A549 (cell line): ENCODE measurements around the gene CTNNA1. TPM values are rescaled to one million over a fixed set of nuclear protein-coding genes. Genes with fewer than 3 reads are reported as not detected.

Experiments
- ATAC-seq, 2 experiments: fragments of 200-7000 bp in 1 of 2; fragments of >200 bp in 1 of 2; cut with Nextera tagmentation in 1 of 2; cut with Tn5 transposase in 1 of 2; 3 replicates each; pipeline versions ENCODE4 v1.8.0 to v1.9.1; 2018 to 2020; ENCODE audit warnings: mild to moderate bottlenecking in 1 of 2, moderate library complexity in 1 of 2
- CTCF ChIA-PET: fragments of 300-600 bp; sonication (Branson Sonifier 250); formaldehyde crosslinking; extraction: SDS; loops from one replicate; lab custom pipeline; 2021; ENCODE audit warnings: antibody characterized with exemption, inconsistent platforms; lab: Yijun Ruan, JAX
- POLR2A ChIA-PET: fragments of 350-600 bp; formaldehyde crosslinking; extraction: SDS; loops from one replicate; lab custom pipeline; 2021; ENCODE audit warnings: antibody characterized with exemption, inconsistent platforms; lab: Yijun Ruan, JAX
- DNase-seq, 2 experiments: peaks; one replicate each; pipeline versions ENCODE4 v3.0.0 to v3.0.0-alpha.2; 2011 to 2016; ENCODE audit warnings: low read depth in 1 of 2, low spot score in 1 of 2
- FAIRE-seq: peaks from 2 replicates; lab custom pipeline; 2011; peaks lifted over from hg19 to GRCh38; lab: Jason Lieb, UNC
- H3K27ac ChIP-seq, 2 experiments: fragments of >200 bp; sonication (Bioruptor Twin); formaldehyde crosslinking; 3 replicates each; pipeline ENCODE4 v1.5.1; 2016 to 2017
- H3K4me1 ChIP-seq: fragments of >200 bp; sonication (Bioruptor Twin); formaldehyde crosslinking; 3 replicates; pipeline ENCODE4 v1.6.1; 2016
- H3K4me2 ChIP-seq: fragments of >200 bp; sonication (Bioruptor Twin); formaldehyde crosslinking; 3 replicates; pipeline ENCODE4 v1.6.1; 2016
- H3K4me3 ChIP-seq: fragments of >200 bp; sonication (Bioruptor Twin); formaldehyde crosslinking; 3 replicates; pipeline ENCODE4 v1.5.1; 2016
- H3K9me3 ChIP-seq: fragments of >200 bp; sonication (Bioruptor Twin); formaldehyde crosslinking; 3 replicates; pipeline ENCODE4 v1.6.1; 2016
- CBX2 ChIP-seq: fragments of 200-600 bp; sonication (generic); IDR thresholded peaks from 2 replicates; pipeline ENCODE4 v1.6.1; 2016; ENCODE audit warnings: low read depth, mild to moderate bottlenecking, borderline replicate concordance
- CHD2 ChIP-seq: fragments of 150-350 bp; IDR thresholded peaks from 2 replicates; pipeline ENCODE4 v1.6.1; 2014; ENCODE audit warnings: low read length; ENCODE audit not compliant: partially characterized antibody
- CHD4 ChIP-seq: fragments of 200-600 bp; sonication (generic); IDR thresholded peaks from 2 replicates; pipeline ENCODE4 v1.6.1; 2016; ENCODE audit warnings: antibody characterized with exemption, mild to moderate bottlenecking, borderline replicate concordance
- EHF ChIP-seq: fragments of 250-450 bp; sonication (Bioruptor Pico); IDR thresholded peaks from 2 replicates; pipeline ENCODE4 v1.5.0; 2020; ENCODE audit warnings: mild to moderate bottlenecking
- HOXA7 ChIP-seq: fragments of 250-450 bp; sonication (Bioruptor Pico); IDR thresholded peaks from 2 replicates; pipeline ENCODE4 v1.5.0; 2020; ENCODE audit warnings: mild to moderate bottlenecking, moderate library complexity
- HOXB13 ChIP-seq: fragments of 250-450 bp; sonication (Bioruptor Pico); IDR thresholded peaks from 2 replicates; pipeline ENCODE4 v1.5.0; 2020; ENCODE audit warnings: low read depth, mild to moderate bottlenecking, moderate library complexity
- JUN ChIP-seq, 2 experiments: fragments of >200 bp; sonication (Bioruptor Twin); formaldehyde crosslinking; IDR thresholded peaks; 2 replicates in 1 of 2; 3 replicates in 1 of 2; pipeline ENCODE4 v1.6.1; 2016 to 2017
- MAFK ChIP-seq: fragments of 450-650 bp; IDR thresholded peaks from 2 replicates; pipeline ENCODE4 v1.6.1; 2014; ENCODE audit not compliant: partially characterized antibody
- NPAS2 ChIP-seq: fragments of 250-450 bp; sonication (Bioruptor Pico); IDR thresholded peaks from 2 replicates; pipeline ENCODE4 v1.8.0; 2022; ENCODE audit warnings: mild to moderate bottlenecking, moderate library complexity, borderline replicate concordance
- RAD21 ChIP-seq, 2 experiments: fragments of >200 bp in 1 of 2; sonication (Bioruptor Twin) in 1 of 2; formaldehyde crosslinking in 1 of 2; IDR thresholded peaks in 1 of 2; conservative IDR thresholded peaks in 1 of 2; 2 replicates in 1 of 2; 3 replicates in 1 of 2; pipeline ENCODE4 v1.6.1; 2012 to 2018; ENCODE audit warnings: inconsistent platforms in 1 of 2
- SREBF2 ChIP-seq: fragments of 450-650 bp; IDR thresholded peaks from 2 replicates; pipeline ENCODE4 v1.6.1; 2014; ENCODE audit warnings: mild to moderate bottlenecking, moderate library complexity
- TP53 ChIP-seq: fragments of 250-450 bp; sonication (Bioruptor Pico); IDR thresholded peaks from 2 replicates; pipeline ENCODE4 v1.5.0; 2021; ENCODE audit warnings: mild to moderate bottlenecking, moderate library complexity
- ZC3H11A ChIP-seq: fragments of 450-650 bp; IDR thresholded peaks from 2 replicates; pipeline ENCODE4 v1.6.1; 2014; ENCODE audit warnings: antibody characterized with exemption, mild to moderate bottlenecking
- ZFP36 ChIP-seq: fragments of 450-650 bp; IDR thresholded peaks from 2 replicates; pipeline ENCODE4 v1.6.1; 2014; ENCODE audit warnings: borderline replicate concordance; ENCODE audit not compliant: partially characterized antibody
- WGBS: methylation state at CpG from one replicate; pipeline ENCODE4 v1.1.6; 2017; ENCODE audit errors: missing lambda C conversion rate; 5-methylcytosine and 5-hydroxymethylcytosine counted together
- polyA plus RNA-seq, 4 experiments: library from polyadenylated mRNA; depleted of rRNA in 3 of 4; stranded (reverse); fragments of >200 nt; fragmentation: RNase III in 1 of 4; extraction: RNeasy Plus Mini Kit Qiagen cat#74134 plus additional on column Dnase treatment in 1 of 4; gene quantifications; 2 replicates in 3 of 4; 3 replicates in 1 of 4; pipeline ENCODE4 v1.2.3, GENCODE V29; 2011 to 2017
- TF ChIP-seq, protein P1 (sequence below): fragments of >200 bp; sonication (Bioruptor Twin); formaldehyde crosslinking; IDR thresholded peaks from 2 replicates; pipeline ENCODE4 v1.6.1; 2016
- TF ChIP-seq, protein P2 (sequence below): fragments of 250-450 bp; sonication (Bioruptor Pico); IDR thresholded peaks from 2 replicates; pipeline ENCODE4 v1.5.0; 2020; ENCODE audit warnings: low read depth, mild to moderate bottlenecking, moderate library complexity
- TF ChIP-seq, protein P3 (sequence below): fragments of 450-650 bp; IDR thresholded peaks from 2 replicates; pipeline ENCODE4 v1.6.1; 2014; ENCODE audit warnings: antibody characterized with exemption

The CTNNA1 gene
- polyA plus RNA-seq, 2 of the 4 experiments (the other 2 are of a cell fraction): 154 to 184 TPM

DNA sequence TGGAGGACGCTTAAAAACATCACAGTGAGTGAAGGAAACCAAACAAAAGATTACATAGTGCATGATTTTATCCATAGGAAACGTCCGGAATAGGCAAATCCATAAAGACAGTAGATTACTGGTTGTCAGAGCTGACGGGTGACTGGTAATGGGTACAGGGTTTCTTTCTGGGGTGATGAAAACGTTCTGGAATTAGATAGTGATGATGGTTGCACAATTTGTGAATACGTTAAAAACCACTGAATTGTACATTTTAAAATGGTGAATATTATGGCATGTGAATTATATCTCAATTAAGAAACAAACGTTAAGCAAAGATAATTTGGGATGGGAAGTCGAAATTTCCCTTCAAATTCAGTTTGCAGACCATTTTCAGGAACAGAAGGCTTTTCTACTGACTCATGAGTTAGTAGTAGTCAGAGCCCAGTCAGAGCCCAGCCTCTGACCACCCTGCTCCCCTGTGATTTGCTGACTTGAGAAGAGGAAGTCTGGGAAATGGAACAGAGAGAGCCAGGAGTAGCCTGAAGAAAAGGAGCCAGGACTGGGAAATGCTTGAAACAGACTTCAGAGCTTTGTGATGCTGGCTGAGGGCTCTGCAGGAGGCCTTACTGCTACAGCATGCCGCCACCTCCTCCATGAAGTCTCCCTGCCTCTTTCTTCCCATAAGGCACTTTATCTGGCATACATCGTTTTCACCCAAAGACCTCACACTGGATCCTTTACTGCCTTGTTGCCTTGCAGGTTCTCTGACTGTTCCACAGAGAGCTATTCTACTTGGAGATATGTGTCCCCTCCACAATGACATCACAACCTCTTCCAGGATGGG, 46.4 kb upstream of the CTNNA1 start:
- H3K4me3 ChIP-seq: no peak overlapping the region
- H3K27ac ChIP-seq: no peak overlapping the region
- H3K4me1 ChIP-seq: peaks cover 7% of the 10 kb centered on the region; the same call in 1 of the 3 replicates
- POLR2A ChIA-PET: no interaction called here
- no peaks in the 10 kb centered on the region for H3K9me3 ChIP-seq
- TF ChIP-seq, protein P1, sequence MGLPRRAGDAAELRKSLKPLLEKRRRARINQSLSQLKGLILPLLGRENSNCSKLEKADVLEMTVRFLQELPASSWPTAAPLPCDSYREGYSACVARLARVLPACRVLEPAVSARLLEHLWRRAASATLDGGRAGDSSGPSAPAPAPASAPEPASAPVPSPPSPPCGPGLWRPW: no peak
- TF ChIP-seq ZC3H11A (no peak), CHD2 (no peak), TP53 (CRISPR knock-in tag) (no peak), MAFK (peak; percentile 11), NPAS2 (no peak)
- peak; percentile 75 to 87; a peak in 5 of 6 replicates for ATAC-seq
- no peak for FAIRE-seq
- 56% methylated on average over 10 of the region's 10 CpGs for WGBS
- no peak overlapping the region for H3K4me2 ChIP-seq
- CTCF ChIA-PET: interaction anchor here (1.0 to 1.8 kb wide), 4 partner anchors 8 to 66 kb away, joined by 3 to 5 read pairs (median 4); partner anchors contain the start of gene CTNNA1
- DNase-seq: peak in 1 of 2 experiments; percentile 35

DNA sequence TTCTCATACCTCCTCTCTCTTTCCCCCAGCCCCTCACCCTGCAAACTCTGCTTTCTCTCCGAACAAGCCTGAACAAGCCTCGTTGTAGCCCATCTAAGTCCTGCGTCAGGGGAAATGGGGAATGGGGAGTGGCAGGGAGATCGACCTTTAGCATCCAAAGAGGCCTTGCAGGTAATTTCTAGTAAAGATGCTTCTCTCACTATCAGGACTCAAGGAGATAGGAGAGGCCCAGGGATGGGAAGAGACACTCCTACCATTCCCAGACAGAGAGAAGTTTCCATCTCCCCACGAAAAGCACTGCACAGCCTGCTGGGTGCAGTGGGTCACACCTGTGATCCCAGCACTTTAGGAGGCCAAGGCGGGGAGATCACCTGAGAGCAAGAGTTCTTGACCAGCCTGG, 44.4 kb upstream of the CTNNA1 start:
- 84% methylated on average over 6 of the region's 6 CpGs for WGBS
- no peak overlapping the region for H3K4me2 ChIP-seq
- FAIRE-seq (no peak), DNase-seq (no peak), ATAC-seq (no peak)
- no peak overlapping the region for H3K4me3 ChIP-seq
- ChIA-PET POLR2A (no interaction called here), CTCF (interaction anchor here (0.7 kb wide), 1 partner anchor 140 kb away, joined by 3 read pairs; no protein-coding TSS in a partner anchor)
- H3K27ac ChIP-seq: no peak overlapping the region
- TF ChIP-seq, protein P2, sequence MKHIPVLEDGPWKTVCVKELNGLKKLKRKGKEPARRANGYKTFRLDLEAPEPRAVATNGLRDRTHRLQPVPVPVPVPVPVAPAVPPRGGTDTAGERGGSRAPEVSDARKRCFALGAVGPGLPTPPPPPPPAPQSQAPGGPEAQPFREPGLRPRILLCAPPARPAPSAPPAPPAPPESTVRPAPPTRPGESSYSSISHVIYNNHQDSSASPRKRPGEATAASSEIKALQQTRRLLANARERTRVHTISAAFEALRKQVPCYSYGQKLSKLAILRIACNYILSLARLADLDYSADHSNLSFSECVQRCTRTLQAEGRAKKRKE (CRISPR knock-in tag): no peak
- no peak for TF ChIP-seq SREBF2
- TF ChIP-seq EHF: no peak
- TF ChIP-seq, protein P3, sequence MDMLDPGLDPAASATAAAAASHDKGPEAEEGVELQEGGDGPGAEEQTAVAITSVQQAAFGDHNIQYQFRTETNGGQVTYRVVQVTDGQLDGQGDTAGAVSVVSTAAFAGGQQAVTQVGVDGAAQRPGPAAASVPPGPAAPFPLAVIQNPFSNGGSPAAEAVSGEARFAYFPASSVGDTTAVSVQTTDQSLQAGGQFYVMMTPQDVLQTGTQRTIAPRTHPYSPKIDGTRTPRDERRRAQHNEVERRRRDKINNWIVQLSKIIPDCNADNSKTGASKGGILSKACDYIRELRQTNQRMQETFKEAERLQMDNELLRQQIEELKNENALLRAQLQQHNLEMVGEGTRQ: no peak
- TF ChIP-seq HOXB13 (CRISPR knock-in tag): no peak
- no peak for TF ChIP-seq CHD2
- H3K4me1 ChIP-seq: 0 out of 3 replicates have a peak, but pooled peaks cover 7% of the 10 kb centered on the region
- no peaks in the 10 kb centered on the region for H3K9me3 ChIP-seq

DNA sequence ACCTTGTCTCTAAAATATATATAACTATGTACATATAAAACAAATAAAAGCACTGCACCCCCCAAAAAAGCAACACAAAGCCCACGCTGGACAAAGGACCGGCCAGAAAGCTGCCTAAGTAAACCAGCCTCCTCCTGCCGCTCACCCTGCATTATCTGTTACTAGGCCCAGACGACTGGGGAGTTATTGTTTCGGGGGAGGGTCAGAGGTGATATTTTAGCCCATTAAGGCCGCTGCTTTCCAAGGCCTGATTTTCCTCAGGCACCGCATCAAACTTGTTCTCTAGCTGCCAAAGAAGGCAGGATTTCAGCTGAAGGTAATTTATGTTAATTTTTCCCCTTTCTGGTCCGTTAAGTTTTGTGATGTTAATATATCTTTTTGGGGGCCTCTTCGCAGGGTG, 44.0 kb upstream of the CTNNA1 start:
- Histone ChIP-seq H3K4me2 (no peak overlapping the region), H3K27ac (no peak overlapping the region), H3K4me1 (0 out of 3 replicates have a peak, but pooled peaks cover 7% of the 10 kb centered on the region), H3K9me3 (no peaks in the 10 kb centered on the region)
- ATAC-seq (no peak), FAIRE-seq (no peak), DNase-seq (no peak)
- ChIA-PET POLR2A (no interaction called here), CTCF (no interaction called here)
- WGBS: 77% methylated on average over 9 of the region's 9 CpGs
- TF ChIP-seq CHD4: no peak
- no peak for TF ChIP-seq CBX2
- TF ChIP-seq, all 56 proteins: peak for 0
- no peak overlapping the region for H3K4me3 ChIP-seq

DNA sequence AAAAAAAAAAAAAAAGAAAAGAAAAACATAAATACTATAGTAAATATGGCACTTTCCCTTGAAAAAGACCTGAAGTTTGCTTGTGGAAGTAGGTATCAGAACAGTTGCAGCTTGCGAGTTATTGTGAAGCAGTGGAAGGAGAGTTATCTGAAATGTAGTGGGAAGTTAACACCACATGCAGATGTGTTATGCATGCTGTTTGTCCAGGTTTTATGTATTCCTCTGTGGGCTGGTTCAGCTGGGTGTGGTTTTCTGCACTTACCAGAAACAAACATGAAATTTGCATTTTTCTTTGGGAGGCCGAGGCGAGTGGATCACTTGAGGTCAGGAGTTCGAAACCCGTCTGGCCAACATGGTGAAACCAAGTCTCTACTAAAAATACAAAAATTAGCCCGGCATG, 42.1 kb upstream of the CTNNA1 start:
- FAIRE-seq: no peak
- CTCF ChIA-PET: interaction anchor here (0.6 to 0.9 kb wide), 3 partner anchors 11 to 222 kb away, joined by 3 read pairs; no protein-coding TSS in a partner anchor
- peaks cover 15% of the 10 kb centered on the region for H3K4me1 ChIP-seq
- TF ChIP-seq ZFP36: no peak
- no peak for TF ChIP-seq JUN (IDR thresholded peaks at IDR 0.05)
- TF ChIP-seq TP53 (CRISPR knock-in tag): no peak
- no peak for TF ChIP-seq HOXA7 (CRISPR knock-in tag)
- no peak for TF ChIP-seq RAD21 (conservative IDR thresholded peaks at IDR 0.05 in 1 of 2, IDR thresholded peaks at IDR 0.05 in 1 of 2)
- TF ChIP-seq, all 56 proteins: peak for 0
- Histone ChIP-seq H3K9me3 (no peaks in the 10 kb centered on the region), H3K4me3 (no peak overlapping the region), H3K4me2 (no peak overlapping the region), H3K27ac (no peak overlapping the region)
- no peak for ATAC-seq
- POLR2A ChIA-PET: interaction anchor here (0.6 kb wide), 1 partner anchor 16 kb away, joined by 4 read pairs; no protein-coding TSS in a partner anchor
- WGBS: 93% methylated on average over 6 of the region's 6 CpGs
- no peak for DNase-seq
